Natural killer cell (primary cell): Measurements from ENCODE around the gene LRRC49. TPM values are rescaled to one million over a fixed set of nuclear protein-coding genes. Genes with fewer than 3 reads are reported as not detected.

ENCODE experiments used
- ATAC-seq, 3 donors: fragments of 150-1000 bp in 2 of 3; fragments of 200-7000 bp in 1 of 3; cut with Tn5 transposase; 1 replicate in 1 of 3; 2 replicates in 2 of 3; pipeline ENCODE4 v1.10.0; 2021; ENCODE audit warnings: mild to moderate bottlenecking in 2 of 3, moderate library complexity in 2 of 3
- DNase-seq, 2 donors: peaks; one replicate each; pipeline versions ENCODE4 v3.0.0 to v3.0.0-alpha.2; 2013 to 2021; ENCODE audit warnings: mixed read lengths in 1 of 2
- H3K27ac ChIP-seq: one replicate; pipeline ENCODE4 v1.5.1; 2013; ENCODE audit warnings: mild to moderate bottlenecking, low read length
- H3K27me3 ChIP-seq: one replicate; pipeline ENCODE4 v1.6.1; 2013; ENCODE audit warnings: low read length; ENCODE audit not compliant: control insufficient read depth, insufficient read depth
- H3K36me3 ChIP-seq: one replicate; pipeline ENCODE4 v1.6.1; 2013; ENCODE audit warnings: low read length; ENCODE audit not compliant: control insufficient read depth, insufficient read depth
- H3K4me1 ChIP-seq: one replicate; pipeline ENCODE4 v1.6.1; 2013; ENCODE audit warnings: low read length; ENCODE audit not compliant: control insufficient read depth, insufficient read depth
- H3K4me3 ChIP-seq: one replicate; pipeline ENCODE4 v1.5.1; 2013; ENCODE audit warnings: low read length
- H3K9me3 ChIP-seq: one replicate; pipeline ENCODE4 v1.6.1; 2013; ENCODE audit warnings: low read length; ENCODE audit not compliant: control insufficient read depth, insufficient read depth
- H3K27ac Mint-ChIP-seq, 2 donors: one replicate each; pipeline ENCODE4 v1.8.0; 2022; ENCODE audit warnings: mild to moderate bottlenecking in 2 of 2, mixed read lengths in 2 of 2, moderate library complexity in 1 of 2
- H3K27me3 Mint-ChIP-seq, 2 donors: one replicate each; pipeline ENCODE4 v1.8.0; 2022; ENCODE audit warnings: low read depth in 2 of 2, mixed read lengths in 2 of 2
- H3K36me3 Mint-ChIP-seq: one replicate; pipeline ENCODE4 v1.8.0; 2022; ENCODE audit warnings: mixed read lengths
- H3K4me1 Mint-ChIP-seq, 2 donors: one replicate each; pipeline ENCODE4 v1.8.0; 2022; ENCODE audit warnings: mixed read lengths in 2 of 2
- H3K4me3 Mint-ChIP-seq: one replicate; pipeline ENCODE4 v1.8.0; 2022; ENCODE audit warnings: mild to moderate bottlenecking, moderate library complexity, mixed read lengths
- H3K9me3 Mint-ChIP-seq, 2 donors: one replicate each; pipeline ENCODE4 v1.8.0; 2022; ENCODE audit warnings: mixed read lengths in 2 of 2
- CTCF ChIP-seq: fragments of 200-600 bp; IDR thresholded peaks from one replicate; pipeline ENCODE4 v1.8.0; 2022; ENCODE audit warnings: antibody characterized with exemption
- WGBS: methylation state at CpG from one replicate; pipeline ENCODE4 v1.1.7; 2013; ENCODE audit warnings: missing lambda C conversion rate; ENCODE audit not compliant: insufficient coverage; 5-methylcytosine and 5-hydroxymethylcytosine counted together
- intact Hi-C: fragments of 100-400 bp; cut with micrococcal nuclease; formaldehyde crosslinking; loops from one replicate; pipeline ENCODE4 v1.14.2; 2022
- total RNA-seq, 4 donors: library from RNA; stranded (reverse); fragments of 120-200 nt in 1 of 4; gene quantifications; one replicate each; pipeline versions ENCODE4 v1.2.3 to v1.2.4, GENCODE V29; 2013 to 2022

The LRRC49 gene
- total RNA-seq, 3 donors from 2014 or later (not counting 1 experiment from before 2014, with no cell fraction given): 0.14 to 0.38 TPM; not detected in 1

- H3K4me1 Mint-ChIP-seq: no peaks in the 10 kb centered on the region
- WGBS: 63% methylated on average over 5 of the region's 6 CpGs
Observed at GRCh38 chr15:71078506-71079207, 186.0 kb downstream of the LRRC49 start.

DNA sequence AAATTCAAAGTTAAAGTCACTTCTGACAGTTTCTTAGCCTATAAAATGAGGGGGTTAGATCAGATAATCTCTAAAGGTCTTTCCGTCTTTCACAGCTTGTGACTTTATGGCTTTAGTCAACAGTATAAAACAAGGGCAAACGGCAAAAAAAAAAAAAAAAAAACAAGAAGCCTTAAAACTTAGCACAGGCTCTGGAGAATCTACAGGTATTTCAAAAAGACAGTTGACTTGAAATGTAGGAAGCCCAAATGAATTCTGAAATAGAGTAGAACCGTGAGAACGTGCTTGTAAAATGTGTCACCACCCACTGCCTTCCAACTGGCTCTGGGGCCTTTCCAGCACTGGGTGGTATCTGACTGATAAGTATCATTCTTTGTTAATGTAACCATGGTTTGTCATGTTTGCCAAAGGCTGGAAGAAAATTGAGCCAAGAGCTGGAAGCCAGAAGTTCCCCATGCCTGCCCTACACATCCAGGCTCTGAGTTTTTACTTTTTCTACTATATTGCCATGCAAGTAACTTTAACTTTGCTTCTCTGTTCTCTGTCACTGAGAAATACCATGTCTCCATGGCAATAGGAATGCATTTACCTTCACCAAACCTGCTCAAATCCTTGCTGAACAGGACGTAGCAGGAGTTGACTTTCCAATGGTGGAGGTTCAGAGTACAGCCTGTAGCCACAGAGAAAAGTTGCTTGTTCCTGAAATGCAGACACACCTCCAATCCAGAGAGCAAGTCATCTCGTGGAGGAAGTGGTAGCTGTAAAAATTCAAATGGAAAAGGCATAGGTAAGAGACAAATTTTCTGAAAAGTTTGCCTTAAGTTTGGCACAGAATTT, 186.8 kb downstream of the LRRC49 start:
- ATAC-seq: no peak
- H3K4me3 Mint-ChIP-seq: no peak overlapping the region
- Histone ChIP-seq H3K36me3 (no peaks in the 10 kb centered on the region), H3K4me3 (no peak overlapping the region), H3K27ac (no peak overlapping the region), H3K4me1 (no peaks in the 10 kb centered on the region), H3K27me3 (no peaks in the 10 kb centered on the region), H3K9me3 (no peaks in the 10 kb centered on the region)
- peaks cover 23 to 36% of the 10 kb centered on the region in 2 donors for H3K27me3 Mint-ChIP-seq
- no peaks in the 10 kb centered on the region for H3K36me3 Mint-ChIP-seq
- H3K27ac Mint-ChIP-seq: no peak overlapping the region
- no peak for TF ChIP-seq CTCF
- no peaks in the 10 kb centered on the region for H3K4me1 Mint-ChIP-seq
- peaks cover 0 to 3% of the 10 kb centered on the region in 2 donors for H3K9me3 Mint-ChIP-seq
- DNase-seq: no peak
- intact Hi-C loops: no loop called here
- 50% methylated on average over 6 of the region's 6 CpGs for WGBS

More at GRCh38 chr15:71078506-71079207, 186.0 kb downstream of the LRRC49 start:
- Mint-ChIP-seq H3K4me3 (no peak overlapping the region), H3K9me3 (peaks cover 0 to 3% of the 10 kb centered on the region in 2 donors), H3K36me3 (no peaks in the 10 kb centered on the region), H3K27ac (no peak overlapping the region), H3K27me3 (peaks cover 22 to 43% of the 10 kb centered on the region in 2 donors)
- Histone ChIP-seq H3K4me1 (no peaks in the 10 kb centered on the region), H3K4me3 (no peak overlapping the region), H3K27me3 (peaks cover 3% of the 10 kb centered on the region), H3K9me3 (no peaks in the 10 kb centered on the region), H3K36me3 (no peaks in the 10 kb centered on the region), H3K27ac (no peak overlapping the region)
- intact Hi-C loops: no loop called here
- no peak for ATAC-seq
- no peak for DNase-seq
- TF ChIP-seq CTCF: no peak

- Histone ChIP-seq H3K4me3 (no peak overlapping the region), H3K4me1 (no peaks in the 10 kb centered on the region), H3K27me3 (no peaks in the 10 kb centered on the region), H3K9me3 (no peaks in the 10 kb centered on the region), H3K36me3 (no peaks in the 10 kb centered on the region), H3K27ac (no peak overlapping the region)
- no peaks in the 10 kb centered on the region for H3K36me3 Mint-ChIP-seq
- DNase-seq (no peak), ATAC-seq (no peak)
- WGBS: 83% methylated on average over 7 of the region's 7 CpGs
- TF ChIP-seq CTCF: no peak
- H3K4me1 Mint-ChIP-seq: no peaks in the 10 kb centered on the region
- H3K4me3 Mint-ChIP-seq: no peak overlapping the region
- intact Hi-C loops: no loop called here
- peaks cover 22 to 32% of the 10 kb centered on the region in 2 donors for H3K27me3 Mint-ChIP-seq
- H3K9me3 Mint-ChIP-seq: peaks cover 0 to 3% of the 10 kb centered on the region in 2 donors
- H3K27ac Mint-ChIP-seq: no peak overlapping the region
Observed at GRCh38 chr15:71080166-71080565, 187.5 kb downstream of the LRRC49 start.
